ENCODE results near the gene GDF11.

The GDF11 gene

GRCh38 chr12:55717011-55718007 lies 25.6 kb upstream of the GDF11 start:
- no peak for TF ChIP-seq CTCF (IDR thresholded peaks at IDR 0.05)

- no peak for TF ChIP-seq CTCF (IDR thresholded peaks at IDR 0.05)
Observed at GRCh38 chr12:55718015-55718414, 24.9 kb upstream of the GDF11 start.

- TF ChIP-seq CTCF (IDR thresholded peaks at IDR 0.05): no peak
Observed at GRCh38 chr12:55718624-55719275, 24.2 kb upstream of the GDF11 start.

- TF ChIP-seq CTCF (IDR thresholded peaks at IDR 0.05): no peak
Observed at GRCh38 chr12:55719371-55719770, 23.6 kb upstream of the GDF11 start.

- TF ChIP-seq CTCF (IDR thresholded peaks at IDR 0.05): no peak
Observed at GRCh38 chr12:55720071-55720564, 22.8 kb upstream of the GDF11 start, which contains the start of gene RDH5. RDH5 (plus strand) TSS chr12:55720393; CDS start chr12:55721185, 792 bp downstream.

GRCh38 chr12:55720894-55721444 lies 22.0 kb upstream of the GDF11 start:
- peak; percentile 52 for TF ChIP-seq CTCF (IDR thresholded peaks at IDR 0.05)

- TF ChIP-seq CTCF (IDR thresholded peaks at IDR 0.05): no peak
Observed at GRCh38 chr12:55721601-55722213, 21.2 kb upstream of the GDF11 start.
